ENCODE data around the gene TFDP2. TPM values are rescaled to one million over a fixed set of nuclear protein-coding genes. Genes with fewer than 3 reads are reported as not detected.

The TFDP2 gene
- total and polyA plus RNA-seq, 7 donors: 5.5 to 46.9 (median 29.7) TPM

DNA sequence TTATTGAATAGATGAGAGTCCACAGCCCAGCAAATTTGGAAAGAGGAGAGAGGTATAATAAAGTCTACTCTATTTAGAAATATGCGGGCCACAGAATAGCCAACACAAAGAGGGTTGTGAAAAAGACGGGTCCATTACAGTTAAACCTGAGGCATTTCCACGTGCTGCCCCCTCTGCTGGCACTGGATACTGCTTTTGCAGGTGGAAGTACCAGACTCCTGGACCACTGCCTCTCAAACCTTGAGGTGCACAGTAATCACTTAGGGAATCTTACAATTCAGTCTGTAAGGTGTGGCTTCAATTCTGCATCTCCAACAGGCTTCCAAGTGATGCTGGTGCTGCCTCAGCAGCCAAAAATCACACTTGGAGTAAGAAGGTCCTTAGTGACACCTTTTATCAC is 3.0 kb upstream of the TFDP2 start:
- WGBS, 3 donors: 32 to 38% (median 36%) methylated on average over 3 of the region's 3 CpGs
- no peaks in the 10 kb centered on the region for H3K9me3 ChIP-seq
- no peak overlapping the region for H3K4me3 ChIP-seq
- H3K4me1 ChIP-seq: peaks cover 11% of the 10 kb centered on the region
- TF ChIP-seq, protein P1, sequence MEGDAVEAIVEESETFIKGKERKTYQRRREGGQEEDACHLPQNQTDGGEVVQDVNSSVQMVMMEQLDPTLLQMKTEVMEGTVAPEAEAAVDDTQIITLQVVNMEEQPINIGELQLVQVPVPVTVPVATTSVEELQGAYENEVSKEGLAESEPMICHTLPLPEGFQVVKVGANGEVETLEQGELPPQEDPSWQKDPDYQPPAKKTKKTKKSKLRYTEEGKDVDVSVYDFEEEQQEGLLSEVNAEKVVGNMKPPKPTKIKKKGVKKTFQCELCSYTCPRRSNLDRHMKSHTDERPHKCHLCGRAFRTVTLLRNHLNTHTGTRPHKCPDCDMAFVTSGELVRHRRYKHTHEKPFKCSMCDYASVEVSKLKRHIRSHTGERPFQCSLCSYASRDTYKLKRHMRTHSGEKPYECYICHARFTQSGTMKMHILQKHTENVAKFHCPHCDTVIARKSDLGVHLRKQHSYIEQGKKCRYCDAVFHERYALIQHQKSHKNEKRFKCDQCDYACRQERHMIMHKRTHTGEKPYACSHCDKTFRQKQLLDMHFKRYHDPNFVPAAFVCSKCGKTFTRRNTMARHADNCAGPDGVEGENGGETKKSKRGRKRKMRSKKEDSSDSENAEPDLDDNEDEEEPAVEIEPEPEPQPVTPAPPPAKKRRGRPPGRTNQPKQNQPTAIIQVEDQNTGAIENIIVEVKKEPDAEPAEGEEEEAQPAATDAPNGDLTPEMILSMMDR (IDR thresholded peaks at IDR 0.05): no peak
- H3K27me3 ChIP-seq (ENCODE audit: insufficient read depth in 3 of 3, low read length in 2 of 3): no peaks in the 10 kb centered on the region
- H3K27ac ChIP-seq: no peak overlapping the region
- no peak for DNase-seq
- intact Hi-C loops (cut with DNase I): loop anchor here in 1 of 2 donors (5.0 kb wide), 1 partner anchor 70 kb away; no protein-coding TSS in a partner anchor
- no peak for ATAC-seq
- no peaks in the 10 kb centered on the region for H3K36me3 ChIP-seq (ENCODE audit: insufficient read depth in 1 of 2, low read depth in 1 of 2)

- no peak for ATAC-seq
- WGBS, 3 donors: 75 to 90% (median 89%) methylated on average over 1 of the region's 1 CpG
- Histone ChIP-seq H3K27ac (no peak overlapping the region), H3K36me3 (ENCODE audit: insufficient read depth in 1 of 2, low read depth in 1 of 2) (no peaks in the 10 kb centered on the region), H3K4me3 (no peak overlapping the region), H3K27me3 (ENCODE audit: insufficient read depth in 3 of 3, low read length in 2 of 3) (no peaks in the 10 kb centered on the region), H3K4me1 (peaks cover 17% of the 10 kb centered on the region), H3K9me3 (no peaks in the 10 kb centered on the region)
- DNase-seq: no peak
- TF ChIP-seq, protein P1 (IDR thresholded peaks at IDR 0.05): no peak
- intact Hi-C loops (cut with DNase I): loop anchor here in 1 of 2 donors (5.0 kb wide), 1 partner anchor 70 kb away; no protein-coding TSS in a partner anchor
Measured at GRCh38 chr3:142151828-142152227, 2.5 kb upstream of the TFDP2 start.

DNA sequence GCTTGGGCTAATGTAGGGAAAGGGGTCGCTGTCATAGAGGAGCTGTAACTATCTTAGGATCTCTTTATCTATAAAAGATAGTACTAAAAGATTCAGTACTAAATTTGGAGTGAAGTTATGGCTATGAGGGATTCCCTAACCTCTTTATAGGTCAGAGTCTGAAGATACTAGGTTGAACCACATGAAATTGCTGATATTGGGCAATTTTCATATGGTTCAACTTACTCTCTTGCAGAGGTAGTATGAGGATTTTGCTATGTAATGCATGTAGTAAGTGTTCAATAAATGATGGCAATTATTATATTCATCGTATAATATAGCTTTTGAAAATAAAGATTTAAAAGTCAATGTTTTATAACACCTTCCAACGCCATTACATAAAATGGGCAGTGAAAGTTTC is 1.9 kb upstream of the TFDP2 start:
- Histone ChIP-seq H3K36me3 (ENCODE audit: insufficient read depth in 1 of 2, low read depth in 1 of 2) (no peaks in the 10 kb centered on the region), H3K4me1 (peaks cover 21% of the 10 kb centered on the region), H3K27me3 (ENCODE audit: insufficient read depth in 3 of 3, low read length in 2 of 3) (no peaks in the 10 kb centered on the region), H3K27ac (no peak overlapping the region), H3K9me3 (no peaks in the 10 kb centered on the region), H3K4me3 (no peak overlapping the region)
- intact Hi-C loops (cut with DNase I): loop anchor here in 1 of 2 donors (5.0 kb wide), 1 partner anchor 71 kb away; no protein-coding TSS in a partner anchor
- DNase-seq (no peak), ATAC-seq (no peak)
- TF ChIP-seq, protein P1 (IDR thresholded peaks at IDR 0.05): no peak
- WGBS, 3 donors: 69 to 78% (median 77%) methylated on average over 3 of the region's 3 CpGs

DNA sequence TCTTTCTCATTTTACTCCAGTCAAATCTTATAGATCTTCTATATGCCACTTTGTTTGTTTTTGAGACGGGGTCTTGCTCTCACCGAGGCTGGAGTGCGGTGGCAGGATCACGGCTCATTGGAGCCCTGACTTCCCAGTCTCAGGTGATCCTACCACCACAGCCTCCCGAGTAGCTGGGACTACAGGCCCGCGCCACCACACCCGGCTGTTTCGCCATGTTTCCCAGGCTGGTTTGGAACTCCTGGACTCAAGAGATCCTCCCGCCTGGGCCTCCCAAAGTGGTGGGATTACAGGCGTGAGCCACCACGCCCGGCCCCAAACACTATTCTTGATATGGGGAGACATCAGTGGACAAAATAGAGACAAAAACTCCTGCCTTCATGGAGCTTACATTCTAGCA is 927 bp upstream of the TFDP2 start:
- ATAC-seq: no peak
- H3K27me3 ChIP-seq (ENCODE audit: insufficient read depth in 3 of 3, low read length in 2 of 3): no peaks in the 10 kb centered on the region
- WGBS, 3 donors: 96 to 97% (median 96%) methylated on average over 13 of the region's 13 CpGs
- H3K36me3 ChIP-seq (ENCODE audit: insufficient read depth in 1 of 2, low read depth in 1 of 2): no peaks in the 10 kb centered on the region
- no peaks in the 10 kb centered on the region for H3K9me3 ChIP-seq
- no peak for DNase-seq
- H3K27ac ChIP-seq: no peak overlapping the region
- TF ChIP-seq, protein P1 (IDR thresholded peaks at IDR 0.05): no peak
- no peak overlapping the region for H3K4me3 ChIP-seq
- intact Hi-C loops (cut with DNase I): loop anchor here in 1 of 2 donors (5.0 kb wide), 1 partner anchor 72 kb away; no protein-coding TSS in a partner anchor
- H3K4me1 ChIP-seq: peaks cover 21% of the 10 kb centered on the region

DNA sequence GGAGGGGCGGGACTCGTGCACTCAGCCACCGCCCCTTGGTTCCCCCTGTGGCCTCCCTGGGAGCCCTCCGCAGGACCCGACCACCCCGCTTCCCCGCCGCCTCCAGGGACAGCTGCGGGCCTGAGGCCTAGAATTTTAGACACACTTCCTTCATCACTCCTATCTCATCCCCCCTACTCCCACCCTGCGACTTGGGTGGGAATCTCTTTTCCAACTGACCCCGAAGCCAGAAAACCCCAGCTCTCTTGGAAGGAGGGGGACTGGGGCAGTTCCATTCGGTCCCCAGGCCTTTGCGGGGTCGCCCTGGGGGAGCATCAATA is 289 bp upstream of the TFDP2 start:
- intact Hi-C loops (cut with DNase I): loop anchor here in 1 of 2 donors (10.0 kb wide), 1 partner anchor 185 kb away; no protein-coding TSS in a partner anchor
- no peaks in the 10 kb centered on the region for H3K36me3 ChIP-seq (ENCODE audit: insufficient read depth in 1 of 2, low read depth in 1 of 2)
- peak overlapping the region; percentile 84 for H3K4me3 ChIP-seq
- H3K9me3 ChIP-seq: no peaks in the 10 kb centered on the region
- DNase-seq (no peak), ATAC-seq (no peak)
- WGBS, 3 donors: 10 to 12% (median 10%) methylated on average over 12 to 14 of the region's 14 CpGs
- H3K4me1 ChIP-seq: peaks cover 21% of the 10 kb centered on the region
- no peaks in the 10 kb centered on the region for H3K27me3 ChIP-seq (ENCODE audit: insufficient read depth in 3 of 3, low read length in 2 of 3)
- peak overlapping the region; percentile 84 for H3K27ac ChIP-seq
- TF ChIP-seq, protein P1 (IDR thresholded peaks at IDR 0.05): no peak

All from psoas muscle (tissue), 8 donors.